ENCODE results near the gene RND2. TPM values are rescaled to one million over a fixed set of nuclear protein-coding genes. Genes with fewer than 3 reads are reported as not detected.

RND2 gene
- total and polyA plus RNA-seq, 2 of the 13 experiments (the other 11 are each of a cell fraction or from before 2014, with no cell fraction given), result 0.05 to 0.11 TPM

DNA sequence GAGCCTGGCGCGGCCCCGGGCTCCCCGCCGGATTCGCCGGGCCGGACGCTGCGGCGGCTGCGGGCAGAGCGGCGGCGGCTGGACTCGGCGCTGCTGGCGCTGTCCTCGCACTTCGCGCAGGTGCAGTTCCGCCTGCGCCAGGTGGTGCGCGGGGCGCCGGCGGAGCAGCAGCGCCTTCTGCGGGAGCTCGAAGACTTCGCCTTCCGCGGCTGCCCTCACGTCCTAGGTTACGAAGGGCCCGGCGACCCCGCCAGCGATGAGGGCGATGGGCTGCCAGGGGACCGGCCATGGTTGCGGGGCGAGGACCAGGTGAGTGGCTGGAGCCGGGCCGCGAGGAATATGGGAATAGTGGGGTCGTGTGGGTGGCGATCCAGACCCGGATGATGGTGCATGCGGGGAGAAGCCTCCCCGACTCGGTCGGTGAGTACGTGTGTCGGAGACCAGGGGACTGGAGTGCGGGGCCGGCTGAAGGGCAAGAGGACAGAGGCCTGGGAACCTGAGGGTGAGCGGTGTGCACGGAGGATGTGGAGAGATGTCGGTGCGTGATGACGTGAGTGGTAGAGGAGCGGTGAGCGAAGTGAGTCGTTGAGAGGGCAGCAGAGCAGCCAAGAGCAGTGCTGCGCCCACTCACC, 44.1 kb upstream of the RND2 start (continued):
- TF ChIP-seq ZNF646 (CRISPR knock-in tag; IDR thresholded peaks at IDR 0.05) (no peak), KDM5A (IDR thresholded peaks at IDR 0.05; ENCODE audit: borderline replicate concordance, low read length) (peak; percentile 17; the same call in 1 of the 2 replicates), REXO4 (CRISPR knock-in tag; IDR thresholded peaks at IDR 0.05; ENCODE audit: borderline replicate concordance) (no peak), ZC3H13 (CRISPR knock-in tag; IDR thresholded peaks at IDR 0.05) (peak; percentile 7; the same call in 1 of the 2 replicates), ZNF333 (CRISPR knock-in tag; IDR thresholded peaks at IDR 0.05; ENCODE audit: borderline replicate concordance) (no peak), ZNF768 (CRISPR knock-in tag; IDR thresholded peaks at IDR 0.05) (no peak), FOXK2 (IDR thresholded peaks at IDR 0.05) (no peak), SMAD1 (CRISPR knock-in tag; IDR thresholded peaks at IDR 0.05; ENCODE audit: borderline replicate concordance, low read depth) (no peak), HOXA9 (CRISPR knock-in tag; IDR thresholded peaks at IDR 0.05; ENCODE audit: borderline replicate concordance) (no peak), SATB2 (CRISPR knock-in tag; IDR thresholded peaks at IDR 0.05) (no peak), ATF5 (CRISPR knock-in tag; IDR thresholded peaks at IDR 0.05; ENCODE audit: low read depth) (no peak), HES4 (CRISPR knock-in tag; IDR thresholded peaks at IDR 0.05; ENCODE audit: borderline replicate concordance) (peak; percentile 94), ZNF574 (CRISPR knock-in tag; IDR thresholded peaks at IDR 0.05) (peak; percentile 68), TSC22D2 (CRISPR knock-in tag; IDR thresholded peaks at IDR 0.05; ENCODE audit: borderline replicate concordance) (no peak), ZNF446 (CRISPR knock-in tag; IDR thresholded peaks at IDR 0.05) (peak; percentile 79; the same call in 1 of the 2 replicates)
- TF ChIP-seq, protein P1, sequence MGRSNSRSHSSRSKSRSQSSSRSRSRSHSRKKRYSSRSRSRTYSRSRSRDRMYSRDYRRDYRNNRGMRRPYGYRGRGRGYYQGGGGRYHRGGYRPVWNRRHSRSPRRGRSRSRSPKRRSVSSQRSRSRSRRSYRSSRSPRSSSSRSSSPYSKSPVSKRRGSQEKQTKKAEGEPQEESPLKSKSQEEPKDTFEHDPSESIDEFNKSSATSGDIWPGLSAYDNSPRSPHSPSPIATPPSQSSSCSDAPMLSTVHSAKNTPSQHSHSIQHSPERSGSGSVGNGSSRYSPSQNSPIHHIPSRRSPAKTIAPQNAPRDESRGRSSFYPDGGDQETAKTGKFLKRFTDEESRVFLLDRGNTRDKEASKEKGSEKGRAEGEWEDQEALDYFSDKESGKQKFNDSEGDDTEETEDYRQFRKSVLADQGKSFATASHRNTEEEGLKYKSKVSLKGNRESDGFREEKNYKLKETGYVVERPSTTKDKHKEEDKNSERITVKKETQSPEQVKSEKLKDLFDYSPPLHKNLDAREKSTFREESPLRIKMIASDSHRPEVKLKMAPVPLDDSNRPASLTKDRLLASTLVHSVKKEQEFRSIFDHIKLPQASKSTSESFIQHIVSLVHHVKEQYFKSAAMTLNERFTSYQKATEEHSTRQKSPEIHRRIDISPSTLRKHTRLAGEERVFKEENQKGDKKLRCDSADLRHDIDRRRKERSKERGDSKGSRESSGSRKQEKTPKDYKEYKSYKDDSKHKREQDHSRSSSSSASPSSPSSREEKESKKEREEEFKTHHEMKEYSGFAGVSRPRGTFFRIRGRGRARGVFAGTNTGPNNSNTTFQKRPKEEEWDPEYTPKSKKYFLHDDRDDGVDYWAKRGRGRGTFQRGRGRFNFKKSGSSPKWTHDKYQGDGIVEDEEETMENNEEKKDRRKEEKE (IDR thresholded peaks at IDR 0.05), result no peak

Data from HepG2 (cell line).